ENCODE measurements around the gene AMDHD2.

DNA sequence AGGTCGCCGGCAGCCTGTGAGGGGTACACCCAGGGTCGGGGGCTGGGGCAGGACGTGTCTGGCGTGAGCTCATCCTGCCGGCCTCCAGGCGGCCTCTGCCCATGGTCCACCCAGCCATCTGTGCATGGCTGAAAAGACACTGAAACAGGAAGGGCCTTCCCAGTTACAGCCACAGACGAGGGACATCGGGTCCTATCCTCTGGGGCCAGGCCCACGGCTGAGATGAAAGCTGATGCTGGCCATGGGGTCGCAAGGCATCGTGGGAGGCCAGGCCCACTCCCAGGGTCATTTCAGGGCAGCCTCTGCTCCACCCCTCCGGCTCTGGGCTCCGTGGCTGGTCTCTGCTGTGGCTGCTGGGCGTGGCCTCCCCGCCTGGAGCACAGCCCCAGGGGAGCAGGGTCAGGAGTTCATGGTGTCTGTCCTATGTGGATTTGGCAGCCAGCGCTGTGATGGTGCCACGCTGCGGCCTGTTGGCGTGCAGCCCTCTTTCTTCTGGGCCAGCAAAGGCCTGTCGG, 23.0 kb upstream of the AMDHD2 start:
- TF ChIP-seq EZH2phosphoT487 (IDR thresholded peaks at IDR 0.05; ENCODE audit: insufficient read depth, low read depth) (no peak), EZH2 (IDR thresholded peaks at IDR 0.05; ENCODE audit: insufficient read depth, poor library complexity, severe bottlenecking) (no peak)

Data from GM23248 (cell line).